ENCODE measurements around the gene NHLRC3.
"Not testable (repeated sequence)": the region's sequence is repeated elsewhere in the genome, so short reads cannot be mapped to it uniquely, and the experiment has no call there.

The NHLRC3 gene, protein sequence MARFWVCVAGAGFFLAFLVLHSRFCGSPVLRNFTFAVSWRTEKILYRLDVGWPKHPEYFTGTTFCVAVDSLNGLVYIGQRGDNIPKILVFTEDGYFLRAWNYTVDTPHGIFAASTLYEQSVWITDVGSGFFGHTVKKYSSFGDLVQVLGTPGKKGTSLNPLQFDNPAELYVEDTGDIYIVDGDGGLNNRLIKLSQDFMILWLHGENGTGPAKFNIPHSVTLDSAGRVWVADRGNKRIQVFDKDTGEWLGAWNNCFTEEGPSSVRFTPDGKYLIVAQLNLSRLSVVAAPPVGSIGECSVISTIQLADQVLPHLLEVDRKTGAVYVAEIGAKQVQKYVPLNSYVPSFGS

DNA sequence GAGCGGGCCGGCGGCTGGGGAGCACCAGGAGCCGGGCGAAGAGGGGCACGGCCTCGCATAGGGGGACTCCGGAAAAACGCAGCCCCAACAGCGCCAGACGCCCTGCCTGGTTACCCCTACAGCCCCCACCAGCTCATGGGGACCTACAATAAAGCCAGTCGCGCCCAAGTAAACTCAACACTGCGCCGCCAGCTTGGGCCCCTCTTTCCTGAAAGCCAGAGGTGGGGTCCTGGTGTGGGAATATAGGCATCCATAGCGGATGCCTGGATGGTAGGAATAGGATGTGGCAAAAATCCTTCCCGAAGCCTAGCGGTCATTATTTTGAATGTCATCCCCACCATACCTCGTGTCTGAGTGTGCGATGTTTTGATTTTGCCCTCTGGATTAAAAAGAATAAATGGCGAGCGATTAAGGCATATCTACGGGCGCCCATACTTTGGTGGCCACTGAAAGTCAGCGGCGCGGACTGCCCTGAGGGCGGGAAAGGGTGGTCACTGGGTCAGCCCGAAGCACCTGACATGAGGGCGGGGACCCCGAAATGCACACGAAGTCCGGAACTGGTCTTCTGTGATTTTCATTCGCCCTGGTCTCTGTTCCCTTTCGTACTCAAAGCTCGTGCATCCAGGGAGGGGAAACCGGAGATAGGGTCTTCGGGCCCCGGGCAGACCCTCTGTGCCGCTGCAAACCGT is at the start of gene NHLRC3, which contains the start of gene PROSER1:
NHLRC3 (plus strand) TSS at position 577 of the 689 bp plus-strand sequence. CDS start 184 bp downstream, outside the sequence.
PROSER1 (minus strand) TSS at position 210 of the 689 bp plus-strand sequence. CDS start 847 bp downstream, outside the sequence.
- peak; percentile 64 to 81 (median 66) for DNase-seq (ENCODE audit: low read depth in 2 of 3, low spot score in 1 of 3)

DNA sequence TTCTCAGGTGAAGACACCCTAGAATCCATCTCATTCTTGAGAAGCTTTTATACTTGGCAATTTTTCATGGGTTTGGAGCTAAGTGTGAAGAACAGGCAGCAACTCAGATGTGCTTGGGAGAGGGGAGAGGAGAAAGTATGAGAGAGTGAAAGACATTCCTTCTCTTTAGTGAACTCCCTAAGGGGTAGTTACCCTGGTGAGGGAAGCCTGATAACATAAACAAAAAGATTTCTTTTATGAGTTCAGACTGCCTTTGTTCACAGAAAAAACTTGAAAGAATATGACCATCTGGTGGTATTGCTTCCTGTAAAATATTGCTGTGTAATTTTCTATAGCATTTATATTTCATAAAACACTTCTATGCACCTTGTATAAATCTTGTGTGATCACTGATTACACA is 47.6 kb upstream of the NHLRC3 start, which contains the start of gene STOML3:
STOML3 (minus strand) TSS at position 139 of the 400 bp plus-strand sequence; CDS start at position 29, 110 bp downstream.
- no peak for DNase-seq (ENCODE audit: low read depth in 2 of 3, low spot score in 1 of 3)

DNA sequence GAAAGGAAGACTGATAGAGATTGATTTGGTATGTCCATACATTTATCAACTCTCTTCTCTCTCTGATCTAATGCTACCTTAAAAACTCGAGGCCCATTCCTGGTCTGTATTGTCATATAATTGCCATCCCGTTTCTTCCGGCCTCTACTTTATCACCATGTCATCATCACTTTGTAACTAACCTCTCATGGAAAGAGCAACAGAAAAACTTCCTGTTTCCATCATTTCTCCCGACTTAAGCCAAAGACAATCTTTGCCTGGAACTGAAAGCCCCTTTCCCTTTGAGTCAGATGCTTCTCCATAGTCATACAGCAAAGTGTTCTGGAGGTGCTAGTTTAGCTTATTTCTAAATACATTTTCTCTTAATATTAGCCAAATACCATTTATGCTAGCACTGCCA is 44.9 kb upstream of the NHLRC3 start:
- DNase-seq (ENCODE audit: low read depth in 2 of 3, low spot score in 1 of 3) = no peak

DNA sequence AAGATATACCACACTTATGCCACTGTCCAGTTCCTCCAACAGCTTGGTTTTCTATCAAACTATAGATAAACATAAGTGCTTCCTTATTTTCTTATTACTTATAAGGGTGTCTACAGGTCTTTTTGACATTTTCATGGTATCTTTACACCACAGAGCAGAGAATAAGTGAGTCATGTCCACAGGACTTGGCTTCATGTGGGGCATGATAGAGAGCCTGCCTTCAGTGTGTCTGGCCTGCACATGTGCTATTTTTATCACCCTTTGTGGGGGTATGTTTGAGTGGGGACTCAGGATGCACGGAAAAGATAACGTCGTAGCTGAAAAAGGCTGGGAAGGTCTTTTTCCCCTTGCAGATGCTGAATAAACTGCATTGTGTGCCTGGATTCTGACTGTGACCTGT is 39.5 kb upstream of the NHLRC3 start:
- DNase-seq (ENCODE audit: low read depth in 2 of 3, low spot score in 1 of 3) = no peak

DNA sequence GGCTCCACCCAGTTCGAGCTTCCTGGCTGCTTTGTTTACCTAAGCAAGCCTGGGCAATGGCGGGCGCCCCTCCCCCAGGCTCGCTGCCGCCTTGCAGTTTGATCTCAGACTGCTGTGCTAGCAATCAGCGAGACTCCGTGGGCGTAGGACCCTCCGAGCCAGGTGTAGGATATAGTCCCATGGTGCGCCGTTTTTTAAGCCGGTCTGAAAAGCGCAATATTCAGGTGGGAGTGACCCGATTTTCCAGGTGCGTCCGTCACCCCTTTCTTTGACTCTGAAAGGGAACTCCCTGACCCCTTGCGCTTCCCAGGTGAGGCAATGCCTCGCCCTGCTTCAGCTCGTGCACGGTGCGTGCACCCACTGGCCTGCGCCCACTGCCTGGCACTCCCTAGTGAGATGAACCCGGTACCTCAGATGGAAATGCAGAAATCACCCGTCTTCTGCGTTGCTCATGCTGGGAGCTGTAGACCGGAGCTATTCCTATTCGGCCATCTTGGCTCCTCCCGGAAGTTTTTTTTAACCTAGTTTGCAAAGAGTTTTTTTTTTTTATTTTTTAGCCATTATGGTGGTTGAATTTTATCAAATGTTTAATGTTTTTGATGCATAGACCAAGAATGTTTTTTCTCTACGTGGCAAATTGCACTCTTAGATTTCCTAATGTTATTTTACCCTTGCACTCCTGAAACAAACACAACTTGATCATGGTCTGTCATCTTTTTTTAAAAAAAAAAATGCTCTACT is 31.7 kb upstream of the NHLRC3 start:
- not testable (repeated sequence) for DNase-seq (ENCODE audit: low read depth in 2 of 3, low spot score in 1 of 3)

DNA sequence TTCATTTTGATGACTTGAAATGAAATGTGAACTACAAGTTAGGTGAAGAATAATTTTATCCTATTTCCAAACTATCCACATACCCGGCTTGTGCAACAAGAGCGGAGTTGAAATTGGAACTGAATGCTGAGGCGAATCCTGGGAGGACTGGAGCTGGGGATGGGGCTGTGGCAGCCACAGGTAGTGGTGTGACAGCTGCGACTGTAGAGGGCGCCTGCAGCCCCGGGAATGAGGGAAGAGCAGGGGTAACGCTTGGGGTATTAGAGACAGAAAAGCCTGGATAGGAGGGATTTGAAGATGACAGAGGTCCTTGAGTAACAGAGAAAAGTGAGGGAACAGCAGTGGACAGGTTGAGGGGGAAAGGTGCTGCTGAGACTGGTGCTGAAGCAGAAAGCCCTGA is 25.6 kb upstream of the NHLRC3 start:
- DNase-seq (ENCODE audit: low read depth in 2 of 3, low spot score in 1 of 3) = no peak

DNA sequence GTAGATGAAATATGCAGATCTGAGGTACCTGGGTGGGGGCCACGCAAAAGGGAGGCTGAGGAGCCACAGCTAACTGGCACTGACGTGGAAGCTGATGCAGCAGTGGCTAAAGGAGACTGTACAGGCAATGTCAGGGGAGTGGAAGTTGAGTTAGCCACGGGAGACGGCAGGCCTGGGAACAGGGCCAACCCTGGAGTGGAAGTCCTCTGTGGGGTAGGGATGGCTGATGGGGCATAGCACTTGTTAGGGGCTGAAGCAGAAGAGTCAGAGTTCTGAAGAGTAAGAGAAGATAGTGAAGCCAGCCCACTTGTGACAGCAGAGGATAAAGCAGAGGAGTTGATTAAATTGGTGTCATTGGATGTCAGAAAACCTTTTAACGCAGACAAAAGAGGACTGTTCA is 24.8 kb upstream of the NHLRC3 start:
- no peak for DNase-seq (ENCODE audit: low read depth in 2 of 3, low spot score in 1 of 3)

DNA sequence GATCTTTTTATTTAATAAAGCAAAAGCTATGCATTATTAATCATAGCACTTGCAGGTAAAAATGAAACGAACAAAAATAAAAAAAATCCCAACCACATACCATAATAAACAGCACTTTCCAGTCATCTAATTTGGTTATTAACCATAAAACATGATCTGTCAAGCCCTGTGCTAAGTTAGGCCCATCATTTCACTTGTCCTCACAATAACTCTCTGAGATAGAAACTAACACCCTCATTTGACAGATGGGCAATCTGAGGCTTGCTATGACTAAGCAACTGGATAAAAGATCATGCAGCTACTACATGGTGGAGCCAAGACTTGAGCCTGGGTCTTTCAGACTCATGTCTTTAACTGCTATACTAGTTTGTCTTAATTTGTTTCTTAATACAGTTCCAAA is 22.2 kb upstream of the NHLRC3 start:
- DNase-seq (ENCODE audit: low read depth in 2 of 3, low spot score in 1 of 3) = no peak

DNA sequence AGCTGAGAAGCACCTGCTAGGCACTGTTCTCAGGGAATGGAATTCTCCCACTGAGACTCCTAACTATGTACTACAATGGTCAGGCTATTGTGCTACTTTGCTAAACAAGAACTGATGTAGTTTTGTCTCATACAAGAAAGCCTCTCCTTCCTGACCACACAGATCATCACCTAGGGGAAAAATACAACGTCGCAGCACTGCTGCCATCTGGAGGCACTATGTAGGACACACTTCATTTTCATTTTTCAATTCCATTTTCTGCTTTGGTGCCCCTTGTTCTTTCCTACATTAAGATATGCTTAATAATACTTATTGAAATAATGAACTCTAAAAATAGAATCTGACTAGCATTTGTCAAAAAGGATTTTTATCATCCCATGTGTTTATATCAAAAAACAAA is 21.5 kb upstream of the NHLRC3 start:
- no peak for DNase-seq (ENCODE audit: low read depth in 2 of 3, low spot score in 1 of 3)

DNA sequence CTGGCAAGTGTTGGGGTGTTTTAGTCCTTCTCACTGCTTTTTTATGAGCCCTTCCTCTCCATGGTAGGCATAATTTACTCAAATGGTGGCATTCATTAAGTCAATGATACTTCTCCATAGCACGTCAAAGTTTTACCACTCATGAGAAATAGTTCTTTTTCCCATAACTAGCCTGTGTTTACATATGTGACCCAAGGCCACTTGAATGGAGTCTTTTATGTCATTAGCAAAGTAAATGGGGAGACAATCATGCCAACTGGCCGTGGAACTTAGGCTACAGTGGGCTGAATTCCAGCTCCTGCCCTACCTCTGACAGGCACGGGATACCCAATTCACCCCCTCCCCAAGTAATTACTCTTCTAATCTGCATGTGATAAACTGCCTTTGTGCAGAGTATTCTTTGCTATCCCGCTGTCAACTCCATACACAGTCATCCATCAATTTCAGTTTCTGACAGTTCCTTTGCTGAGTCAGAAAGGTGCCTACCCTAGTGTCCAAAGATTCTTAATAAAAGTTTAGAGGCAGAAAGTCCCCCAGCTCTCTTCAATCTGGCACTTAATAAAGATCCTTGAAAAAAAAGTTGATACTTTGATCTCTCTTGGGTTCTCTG is 17.3 kb upstream of the NHLRC3 start:
- no peak for DNase-seq (ENCODE audit: low read depth in 2 of 3, low spot score in 1 of 3)

DNA sequence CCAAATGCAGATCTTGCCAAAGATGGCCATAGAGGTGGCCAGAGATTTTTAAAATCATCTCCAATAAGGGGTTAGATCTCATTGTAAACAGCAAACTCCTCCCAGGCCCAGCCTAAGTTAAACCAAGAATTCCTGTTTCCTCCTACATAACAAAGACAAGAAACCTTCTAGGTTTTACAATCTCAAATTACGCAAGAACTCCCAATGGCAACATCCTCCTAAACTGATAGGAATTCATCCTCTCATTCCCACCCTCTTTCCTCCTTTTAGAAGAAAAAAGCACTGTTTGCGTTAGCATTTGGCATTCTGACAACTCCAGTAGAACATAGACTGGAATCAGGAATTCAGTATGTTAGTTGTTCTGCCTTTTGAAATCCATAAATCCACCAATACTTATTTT is 14.9 kb upstream of the NHLRC3 start:
- no peak for DNase-seq (ENCODE audit: low read depth in 2 of 3, low spot score in 1 of 3)

DNA sequence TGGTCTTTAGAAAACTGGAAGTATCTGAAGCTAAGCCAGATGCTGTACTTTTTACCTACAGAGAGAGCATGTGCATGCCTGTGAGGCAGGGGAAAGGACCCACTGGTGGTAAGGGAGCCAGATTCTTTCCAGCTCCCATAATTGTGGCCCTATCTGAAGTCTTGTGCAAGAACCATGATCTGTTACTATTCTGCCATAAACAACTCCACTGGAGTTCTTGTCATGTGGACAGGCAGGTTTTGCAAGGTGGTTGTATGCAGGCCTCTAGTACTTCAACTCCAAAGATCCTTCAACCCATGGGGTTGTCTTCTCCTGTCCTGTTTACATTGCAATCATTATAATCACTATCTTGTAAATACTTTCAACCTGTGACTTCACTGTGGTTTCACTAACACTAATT is 14.5 kb upstream of the NHLRC3 start:
- no peak for DNase-seq (ENCODE audit: low read depth in 2 of 3, low spot score in 1 of 3)

DNA sequence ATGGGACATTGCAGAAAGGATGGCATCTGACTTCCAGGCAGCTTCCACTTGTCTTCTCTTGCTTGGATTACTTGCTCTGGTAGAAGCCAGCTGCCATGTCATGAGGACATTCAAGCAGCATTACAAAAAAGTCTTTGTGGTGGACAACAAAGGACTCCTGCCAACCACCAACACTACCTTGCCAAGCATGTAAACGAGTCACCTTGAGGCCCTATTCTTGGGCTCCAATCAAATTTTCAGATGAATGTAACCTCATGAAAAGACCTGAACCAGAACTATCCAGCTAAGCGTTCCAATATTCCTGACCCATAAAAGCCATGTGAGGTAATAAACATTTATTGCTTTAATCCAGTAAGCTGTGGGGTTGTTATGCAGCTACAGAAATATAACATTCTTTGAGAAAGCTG is 12.8 kb upstream of the NHLRC3 start:
- DNase-seq (ENCODE audit: low read depth in 2 of 3, low spot score in 1 of 3) = no peak

DNA sequence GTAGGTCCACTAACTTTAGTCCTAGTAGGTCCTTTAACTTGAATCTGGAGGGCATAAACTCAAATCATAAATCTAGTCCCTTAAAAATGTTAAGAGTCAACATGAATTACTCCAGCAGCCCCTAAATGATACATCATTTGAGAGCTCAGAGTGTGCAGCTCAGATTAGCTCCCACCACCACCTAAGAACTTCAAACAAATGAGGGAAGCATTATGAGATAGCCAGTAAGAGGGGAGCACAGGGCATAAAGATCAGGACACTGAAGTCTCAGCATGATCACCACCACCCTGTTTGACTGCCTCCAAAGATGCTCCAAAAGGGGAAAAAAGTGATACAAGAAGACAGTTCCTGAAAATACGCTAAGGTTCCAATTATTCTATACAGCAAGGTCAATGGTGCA is 6.1 kb upstream of the NHLRC3 start:
- DNase-seq (ENCODE audit: low read depth in 2 of 3, low spot score in 1 of 3) = no peak

DNA sequence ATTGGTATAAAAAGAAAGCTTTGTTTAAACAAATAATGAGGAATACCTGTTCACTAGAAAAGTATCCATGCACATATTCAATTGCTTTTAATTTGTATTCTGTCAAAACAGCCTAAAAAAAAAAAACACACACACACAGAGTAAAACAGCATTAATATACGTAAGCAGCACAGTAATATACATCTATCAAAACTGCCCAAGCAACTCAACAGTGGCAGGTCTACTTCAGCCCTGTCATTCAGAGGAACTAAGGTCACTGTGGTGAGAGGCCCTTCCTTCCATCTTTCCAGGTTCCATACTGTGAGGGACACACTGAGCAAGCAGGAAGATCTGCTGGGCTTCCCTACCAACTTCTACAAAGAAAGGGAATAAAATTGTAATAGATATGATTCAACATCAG is 4.2 kb upstream of the NHLRC3 start:
- DNase-seq (ENCODE audit: low read depth in 2 of 3, low spot score in 1 of 3) = no peak

DNA sequence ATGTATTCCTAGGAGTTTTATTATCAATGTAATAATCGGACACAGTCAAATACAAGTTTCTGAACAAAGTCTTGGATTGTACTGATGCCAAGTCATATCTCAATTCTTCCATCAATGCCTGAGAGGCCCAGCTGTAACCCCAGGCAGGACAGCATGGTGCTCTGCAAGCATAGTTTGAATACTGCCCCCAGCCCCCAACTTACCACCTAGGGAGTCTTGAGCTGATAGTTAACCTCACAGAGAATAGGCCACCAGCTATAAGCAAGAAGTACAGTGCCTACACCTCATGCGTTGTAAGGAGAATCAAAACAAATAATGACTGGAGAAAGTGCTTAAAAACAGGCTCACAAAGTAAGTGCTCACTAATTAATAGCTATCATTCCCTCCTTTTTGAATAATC is 3.1 kb upstream of the NHLRC3 start:
- no peak for DNase-seq (ENCODE audit: low read depth in 2 of 3, low spot score in 1 of 3)

DNA sequence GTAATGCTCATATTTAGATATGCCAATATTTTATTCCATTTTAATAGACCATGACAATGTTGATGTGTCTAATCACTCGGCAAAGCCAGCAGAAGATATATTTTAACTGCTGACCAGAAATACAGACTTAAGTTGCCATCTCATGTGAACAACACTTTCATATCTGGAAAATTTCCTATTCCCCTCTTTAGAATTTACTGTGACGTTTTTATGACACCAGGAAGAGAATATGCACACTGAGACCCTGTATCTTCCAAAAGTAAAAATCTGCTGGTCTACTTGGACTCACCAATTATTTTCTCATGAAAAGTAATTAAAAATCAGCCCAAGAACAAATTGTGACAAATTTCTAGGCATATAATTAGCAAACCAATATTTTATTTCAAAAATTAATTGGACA is 2.5 kb upstream of the NHLRC3 start:
- no peak for DNase-seq (ENCODE audit: low read depth in 2 of 3, low spot score in 1 of 3)

DNA sequence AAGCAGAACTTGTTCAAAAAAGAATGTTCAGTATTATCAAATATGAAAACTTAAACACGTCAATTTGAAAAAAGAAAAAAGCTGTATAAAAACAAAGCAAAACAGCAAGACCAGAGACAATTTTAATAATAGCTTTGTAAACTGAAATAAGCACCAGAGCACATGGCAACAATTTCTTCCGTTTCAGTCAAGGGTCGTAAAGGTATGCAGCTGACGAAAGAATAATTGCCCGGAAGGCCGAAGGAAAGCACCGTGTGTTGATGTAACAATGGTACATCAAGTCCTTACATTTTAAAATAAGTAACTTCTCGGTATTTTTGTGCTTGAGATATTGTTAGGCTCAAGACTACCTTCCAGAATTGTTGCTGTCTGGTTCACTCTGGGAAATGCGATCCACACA is 2.0 kb upstream of the NHLRC3 start:
- DNase-seq (ENCODE audit: low read depth in 2 of 3, low spot score in 1 of 3) = no peak

DNA sequence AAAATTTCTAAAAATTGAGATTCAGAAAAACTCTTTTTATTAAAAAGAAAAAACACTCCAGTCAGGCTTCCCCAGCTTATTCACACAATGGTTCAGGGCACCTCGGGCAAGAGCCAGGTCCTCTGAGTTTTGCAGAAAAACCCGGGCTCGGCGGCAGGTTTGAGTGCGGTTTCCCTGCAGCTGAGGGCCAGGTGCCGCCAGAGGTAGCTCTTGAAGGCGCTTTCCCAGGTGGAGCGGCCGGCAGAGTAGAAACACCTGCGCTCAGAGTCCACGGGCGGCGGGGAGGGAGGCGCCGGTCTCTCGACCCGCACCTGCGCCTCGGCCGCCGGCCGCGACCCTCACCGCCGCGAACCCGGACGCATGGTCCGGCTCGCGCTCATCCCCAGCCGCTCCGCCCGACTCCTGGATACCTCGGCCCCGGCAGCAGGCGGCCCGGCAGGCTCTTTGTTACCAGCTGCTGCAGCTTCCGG is 811 bp upstream of the NHLRC3 start:
- DNase-seq (ENCODE audit: low read depth in 2 of 3, low spot score in 1 of 3) = no peak

DNA sequence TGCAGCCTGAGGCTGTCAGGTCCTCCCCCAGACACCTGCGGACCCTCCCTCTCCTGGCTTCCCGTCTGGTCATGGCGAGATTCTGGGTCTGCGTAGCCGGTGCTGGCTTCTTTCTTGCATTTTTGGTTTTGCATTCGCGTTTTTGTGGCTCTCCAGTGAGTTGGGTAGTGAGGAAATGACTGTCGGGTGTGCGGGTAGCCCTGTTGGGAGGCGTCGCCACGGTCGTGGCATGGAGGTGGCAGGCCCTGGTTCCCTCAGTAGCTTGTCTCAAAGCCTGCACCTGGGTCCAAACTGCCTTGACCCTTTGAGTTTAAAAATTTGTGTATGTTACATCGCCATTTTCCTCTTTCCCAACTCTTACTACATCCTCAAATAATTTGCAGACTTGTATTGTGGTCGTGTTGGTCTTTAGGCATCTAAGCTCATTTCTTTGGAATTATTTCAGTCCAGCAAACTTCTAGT is 344 bp downstream of the NHLRC3 start:
- DNase-seq (ENCODE audit: low read depth in 2 of 3, low spot score in 1 of 3) = peak; percentile 46 to 57 (median 54)

DNA sequence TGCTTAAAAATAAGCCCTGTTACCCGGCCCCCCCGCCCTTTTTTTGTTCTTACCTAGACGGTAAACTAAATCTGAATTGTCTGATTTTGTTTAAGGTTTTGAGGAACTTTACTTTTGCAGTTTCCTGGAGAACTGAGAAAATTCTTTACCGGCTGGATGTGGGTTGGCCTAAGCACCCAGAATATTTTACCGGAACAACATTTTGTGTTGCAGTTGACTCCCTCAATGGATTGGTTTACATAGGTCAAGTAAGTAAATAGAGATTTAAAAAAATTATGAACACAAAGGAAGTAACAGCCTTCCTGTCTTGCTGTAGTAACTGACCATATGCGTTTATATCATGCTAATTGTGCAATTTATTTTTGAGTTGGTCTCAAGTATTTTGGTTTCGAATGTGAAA is 785 bp downstream of the NHLRC3 start:
- no peak for DNase-seq (ENCODE audit: low read depth in 2 of 3, low spot score in 1 of 3)

All from stimulated activated CD4-positive, alpha-beta T cell treated with anti-CD3 and anti-CD28 coated beads, Interleukin-12 subunit alpha, Interleukin-12 subunit beta, amount 100 ng/mL, for 48 hours (primary cell).